Activated T-cell treated with anti-CD3 and anti-CD28 coated beads, Interleukin-2, amount 50 U/mL, for 1 hour (primary cell): ENCODE measurements around the gene ZGPAT.

Experiments used
- DNase-seq: peaks from one replicate; pipeline ENCODE4 v3.0.0-alpha.2; 2020

ZGPAT gene

DNA sequence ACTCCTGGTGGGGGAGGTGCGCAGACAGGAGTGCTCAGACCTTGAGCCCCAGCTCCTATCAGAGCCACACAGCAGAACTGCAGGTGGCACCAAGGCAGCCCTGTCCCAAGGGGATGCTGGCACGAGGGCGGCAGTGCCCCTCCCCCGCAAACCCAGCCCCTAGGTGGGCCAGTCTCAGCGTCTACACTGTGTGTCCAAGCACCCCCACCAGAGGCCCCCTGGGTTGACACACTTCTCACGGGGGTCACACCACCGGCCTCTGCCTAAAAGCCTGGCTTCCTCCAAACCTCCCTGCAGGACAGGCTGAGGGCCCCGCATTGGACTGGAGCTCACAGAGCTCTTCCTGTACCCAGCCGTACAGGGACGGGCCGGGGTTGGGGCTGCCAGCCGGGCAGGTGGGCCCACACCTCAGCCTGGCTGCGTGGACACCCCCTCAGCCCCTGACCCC, 39.8 kb downstream of the ZGPAT start:
- no peak for DNase-seq

DNA sequence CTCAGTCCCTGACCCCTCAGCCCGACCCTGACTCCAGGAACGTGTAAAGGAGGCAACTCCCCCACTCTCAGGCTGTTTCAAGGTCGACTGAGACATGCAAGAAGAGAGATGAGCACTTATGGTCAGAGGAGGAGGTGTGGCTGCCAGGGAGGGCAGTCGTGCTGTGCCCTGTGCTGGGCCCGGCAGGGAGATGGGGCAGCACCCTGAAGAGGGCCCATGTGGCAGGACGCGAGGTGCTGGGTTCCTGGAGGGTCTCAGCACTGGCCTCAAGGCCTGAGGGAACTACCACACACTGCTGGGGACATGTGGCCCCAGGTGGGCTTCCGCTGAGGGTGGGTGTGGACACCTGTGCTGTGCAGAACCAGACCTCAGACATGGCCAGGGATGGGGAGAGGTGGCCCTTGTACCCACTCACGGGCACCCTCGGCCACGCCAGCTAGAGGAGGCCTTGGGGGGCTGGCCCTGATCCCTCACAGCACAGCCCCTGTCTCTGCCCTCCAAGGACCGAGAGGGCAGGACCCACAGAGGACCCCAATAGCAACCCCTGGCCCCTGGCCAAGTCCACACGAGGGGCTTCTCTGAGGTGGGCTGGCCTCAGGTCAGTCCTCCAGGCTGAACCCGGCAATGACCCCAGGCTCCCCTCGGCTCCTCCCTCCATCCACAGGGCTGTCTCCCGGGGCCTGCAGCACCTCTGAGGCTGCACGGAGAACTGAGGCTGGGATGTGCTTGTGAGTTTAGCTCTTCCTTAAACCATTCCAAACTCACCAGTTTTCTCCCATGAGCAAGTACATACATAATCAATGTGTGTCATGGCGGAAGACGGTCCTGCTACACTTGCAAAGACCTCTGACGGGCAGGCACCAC, 40.5 kb downstream of the ZGPAT start:
- DNase-seq, result no peak

DNA sequence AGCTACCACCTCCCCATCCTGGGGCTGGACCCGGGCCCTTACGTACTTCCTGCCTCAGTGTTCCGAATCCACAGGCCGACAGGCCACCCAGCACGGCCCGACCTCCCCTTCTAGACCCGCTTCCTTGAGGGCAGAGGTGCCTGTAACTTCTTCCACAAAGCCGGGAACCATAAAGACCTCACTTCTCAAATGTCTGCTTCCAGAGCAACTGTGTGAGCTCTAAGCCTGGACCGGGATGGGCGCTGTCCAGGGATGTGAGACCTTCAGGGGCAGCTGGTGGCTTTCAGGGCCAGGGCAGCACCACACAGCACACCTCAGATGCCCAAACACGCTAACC, 41.1 kb downstream of the ZGPAT start:
- DNase-seq, result no peak

DNA sequence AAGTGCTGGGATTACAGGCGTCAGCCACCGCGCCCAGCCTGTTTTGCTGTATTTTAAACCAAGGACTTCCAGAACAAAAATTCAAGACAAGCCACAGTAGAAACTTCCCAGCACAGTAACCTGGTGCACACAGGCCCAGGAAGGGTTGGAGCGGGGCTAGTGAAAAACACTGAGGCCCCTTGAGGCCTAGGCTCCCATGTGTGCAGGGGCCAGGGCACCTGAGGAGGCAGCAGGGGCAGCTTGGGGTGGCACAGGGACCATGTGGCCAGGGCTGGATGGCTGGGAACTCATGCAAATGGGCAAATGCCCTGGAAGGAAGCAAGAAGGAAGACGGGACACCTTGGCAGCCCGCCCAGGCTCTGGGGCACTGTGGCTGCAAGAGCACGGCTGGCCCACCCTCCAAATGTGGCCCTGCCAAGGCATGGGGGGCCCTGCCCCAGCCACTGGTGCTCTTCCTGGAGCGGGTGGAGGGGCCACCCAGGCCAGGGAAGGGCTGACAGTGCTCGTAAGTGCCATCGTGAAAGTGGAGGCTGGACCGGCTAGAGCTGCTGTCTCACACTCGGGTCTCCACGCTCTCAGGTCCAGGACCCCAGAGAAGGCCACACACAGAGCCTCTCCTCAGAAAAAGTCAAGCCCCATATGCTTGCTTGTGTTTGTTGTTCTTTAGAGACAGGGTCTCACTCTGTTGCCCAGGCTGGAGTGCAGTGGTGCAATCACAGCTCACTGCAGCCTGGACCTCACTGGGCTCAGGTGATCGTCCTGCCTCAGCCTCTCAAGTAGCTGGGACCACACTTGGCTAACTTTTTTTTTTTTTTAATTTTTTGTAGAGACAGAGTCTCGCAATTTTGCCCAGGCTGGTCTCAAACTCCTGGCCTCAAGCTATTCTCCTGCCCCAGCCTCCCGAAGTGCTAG, 42.0 kb downstream of the ZGPAT start:
- no peak for DNase-seq

DNA sequence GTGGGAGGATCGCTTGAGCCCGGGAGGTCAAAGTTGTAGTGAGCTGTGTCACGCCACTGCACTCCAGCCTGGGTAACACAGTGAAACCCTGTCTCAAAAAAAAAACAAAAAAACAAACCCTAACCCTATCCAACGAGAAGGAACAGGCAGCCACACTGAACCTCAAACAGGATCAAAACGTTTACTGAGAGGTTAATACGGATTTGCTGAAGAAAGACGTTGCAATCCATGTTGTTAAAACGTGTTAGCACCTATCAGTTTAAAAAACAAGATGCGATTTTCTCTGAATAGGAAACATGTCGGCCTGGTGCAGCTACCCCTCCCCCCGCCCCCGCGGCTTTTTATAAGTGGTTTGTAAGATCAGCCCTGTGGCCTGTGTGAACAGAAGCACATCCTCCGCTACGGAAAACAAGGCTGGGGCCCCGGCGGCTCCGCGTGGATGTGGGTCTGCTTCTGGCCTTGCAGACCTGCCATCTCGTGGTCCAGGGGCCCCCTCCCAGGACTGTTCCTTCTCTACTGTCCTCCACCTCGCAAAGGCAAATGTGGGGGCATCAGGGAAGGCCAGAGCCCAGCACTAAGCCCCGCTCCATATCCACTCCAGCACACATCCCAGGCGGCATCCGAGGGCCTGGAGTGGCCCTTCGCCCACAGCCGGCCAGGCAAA, 43.1 kb downstream of the ZGPAT start:
- DNase-seq, result peak; percentile 70

DNA sequence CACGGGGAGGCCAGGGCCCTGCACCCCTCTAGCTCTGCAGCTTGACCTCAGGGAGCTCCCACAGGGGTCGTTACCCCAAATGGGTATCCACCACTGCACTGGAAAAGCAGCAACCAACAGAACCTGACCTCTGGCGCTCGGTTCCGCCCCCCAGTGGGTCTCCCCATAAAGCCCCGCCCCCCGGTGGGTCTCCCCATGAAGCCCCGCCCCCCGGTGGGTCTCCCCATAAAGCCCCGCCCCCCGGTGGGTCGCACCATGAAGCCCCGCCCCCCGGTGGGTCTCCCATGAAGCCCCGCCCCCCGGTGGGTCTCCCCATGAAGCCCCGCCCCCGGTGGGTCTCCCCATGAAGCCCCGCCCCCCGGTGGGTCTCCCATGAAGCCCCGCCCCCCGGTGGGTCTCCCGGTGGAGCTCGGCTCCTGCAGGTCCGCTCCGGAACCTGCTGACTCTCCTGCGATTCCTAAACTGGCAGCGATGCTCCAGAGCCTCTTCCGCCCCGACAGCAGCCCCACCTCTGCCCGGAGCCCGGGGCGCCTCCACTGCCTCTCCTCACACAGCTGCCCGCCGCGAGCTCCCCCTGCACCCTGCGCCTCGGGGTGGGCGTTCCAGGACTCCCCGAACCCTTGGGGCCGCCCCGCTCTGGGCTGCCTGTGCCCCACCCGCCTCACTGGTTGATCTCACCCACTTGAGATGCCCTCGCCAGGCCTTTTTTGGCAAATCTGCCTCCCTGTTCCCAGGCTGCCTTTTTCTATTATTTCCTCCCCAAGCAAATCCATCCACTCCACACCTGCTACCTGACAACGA, 43.8 kb downstream of the ZGPAT start:
- no peak for DNase-seq

DNA sequence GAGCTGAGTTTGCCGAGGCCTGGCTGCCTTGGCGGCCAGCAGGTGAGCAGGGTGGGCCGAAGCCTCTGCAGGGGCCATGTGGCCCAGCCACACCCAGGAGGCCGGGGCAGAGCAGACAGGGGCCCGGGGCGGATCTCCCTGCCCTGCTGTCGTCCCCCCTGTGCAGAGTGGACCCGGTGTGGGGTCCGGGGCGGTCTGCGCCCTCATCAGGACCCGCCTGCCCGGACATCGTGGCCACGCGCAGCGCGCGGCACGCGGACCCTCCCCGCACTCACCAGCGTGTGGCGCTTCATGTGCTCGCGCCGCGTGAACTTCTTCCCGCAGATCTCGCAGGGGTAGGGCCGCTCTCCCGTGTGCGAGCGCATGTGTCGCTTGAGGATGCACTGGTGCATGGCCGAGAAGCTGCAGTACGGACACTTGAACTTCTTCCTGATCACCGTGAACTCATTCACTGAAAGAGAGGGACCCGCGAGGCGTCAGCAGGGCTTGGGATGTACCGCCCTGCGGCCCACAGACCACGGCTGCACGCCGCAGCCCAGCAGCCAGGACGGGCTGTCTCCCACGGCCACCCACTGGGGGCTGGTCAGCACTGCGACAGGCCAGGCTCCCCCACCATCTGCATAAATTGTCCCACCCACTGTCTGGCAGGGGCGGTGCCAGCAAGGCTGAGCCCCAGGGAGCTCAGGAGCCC, 44.7 kb downstream of the ZGPAT start:
- DNase-seq, result no peak

DNA sequence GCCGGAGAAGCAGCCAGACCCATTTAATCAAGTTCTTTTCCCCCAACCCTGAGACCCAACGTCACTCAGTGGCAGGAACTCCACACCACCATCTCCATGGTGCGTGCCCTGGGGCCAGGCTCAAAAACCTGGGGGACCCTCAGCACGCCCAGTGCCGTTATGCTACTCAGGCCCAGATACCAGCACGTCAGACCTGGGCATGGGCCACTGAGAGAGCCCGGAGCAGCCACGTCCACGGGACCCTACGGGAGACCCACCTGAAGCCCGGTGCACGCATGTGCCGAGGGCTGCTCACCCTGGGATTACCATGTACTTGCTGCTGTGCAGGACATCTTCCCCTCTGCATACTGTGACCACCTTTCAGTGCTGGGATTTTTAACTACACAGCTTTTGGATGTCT, 45.5 kb downstream of the ZGPAT start:
- DNase-seq, result no peak

DNA sequence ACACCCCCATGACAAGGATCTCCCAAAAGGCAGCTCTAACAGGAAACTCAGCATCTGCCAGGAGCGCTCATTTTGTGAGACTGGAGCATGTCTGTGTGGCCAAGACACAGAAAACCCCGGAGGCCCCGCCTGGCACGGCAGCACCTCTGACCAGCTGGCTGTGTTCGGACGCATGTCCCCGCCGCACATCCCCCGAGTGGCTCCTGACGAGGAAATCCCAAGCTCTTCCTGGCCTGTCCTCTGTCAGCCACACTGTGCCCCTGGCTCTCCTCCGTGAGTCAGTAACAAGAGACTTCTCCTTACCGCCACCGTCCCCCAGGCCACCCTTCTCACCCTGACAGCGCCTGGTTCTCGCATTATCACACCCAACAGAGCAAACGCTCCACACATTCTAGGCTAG, 46.2 kb downstream of the ZGPAT start:
- DNase-seq, result no peak

DNA sequence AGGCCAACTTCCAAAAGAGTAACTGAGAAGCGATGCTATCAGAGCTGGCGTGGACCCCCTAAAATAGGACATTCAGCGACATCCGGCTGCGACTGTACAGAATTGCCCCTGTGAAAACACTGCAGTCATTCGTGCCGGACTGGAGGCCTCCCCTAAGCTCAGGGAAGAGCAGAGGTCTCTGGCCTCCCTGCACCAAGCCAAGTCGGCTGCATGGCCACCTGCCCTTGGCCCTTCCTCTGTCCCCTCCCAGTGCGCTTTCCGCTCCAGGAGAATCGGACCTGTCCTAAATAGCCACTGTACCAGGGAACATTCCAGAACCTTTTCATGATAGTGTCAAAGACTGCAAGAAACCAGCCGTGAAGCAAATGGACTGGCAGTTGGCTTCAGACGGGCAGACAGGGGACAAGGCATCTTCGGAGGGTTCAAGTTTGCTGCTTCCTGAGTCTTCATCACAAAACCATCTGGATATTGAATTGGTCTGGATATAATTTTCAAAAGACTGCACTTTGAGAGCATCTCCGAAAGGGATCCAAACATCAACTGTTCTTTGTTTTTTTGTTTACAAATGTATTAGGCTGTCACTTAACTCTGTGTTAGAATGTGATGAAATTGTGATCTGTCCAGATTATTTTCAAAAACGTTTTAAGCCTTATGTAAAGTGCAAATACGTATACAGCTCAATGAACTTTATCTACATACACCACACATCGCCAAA, 48.3 kb downstream of the ZGPAT start:
- DNase-seq, result no peak

DNA sequence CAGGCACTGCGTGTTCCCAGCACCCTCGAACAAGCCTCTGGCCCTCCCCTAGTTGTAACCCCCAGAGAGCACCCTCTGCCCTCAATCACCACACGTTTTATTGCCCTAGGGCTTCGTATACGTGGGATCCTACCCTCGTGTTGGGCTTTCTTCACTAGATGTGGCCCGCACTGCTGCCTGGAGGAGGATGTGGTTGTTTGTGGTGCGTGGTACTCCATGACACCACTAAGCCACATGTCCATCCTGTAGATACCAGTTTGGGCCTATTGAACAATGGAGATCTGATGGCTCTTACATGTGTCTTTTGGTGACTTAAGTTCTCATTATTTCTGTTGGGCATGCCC, 48.8 kb downstream of the ZGPAT start:
- DNase-seq, result no peak

DNA sequence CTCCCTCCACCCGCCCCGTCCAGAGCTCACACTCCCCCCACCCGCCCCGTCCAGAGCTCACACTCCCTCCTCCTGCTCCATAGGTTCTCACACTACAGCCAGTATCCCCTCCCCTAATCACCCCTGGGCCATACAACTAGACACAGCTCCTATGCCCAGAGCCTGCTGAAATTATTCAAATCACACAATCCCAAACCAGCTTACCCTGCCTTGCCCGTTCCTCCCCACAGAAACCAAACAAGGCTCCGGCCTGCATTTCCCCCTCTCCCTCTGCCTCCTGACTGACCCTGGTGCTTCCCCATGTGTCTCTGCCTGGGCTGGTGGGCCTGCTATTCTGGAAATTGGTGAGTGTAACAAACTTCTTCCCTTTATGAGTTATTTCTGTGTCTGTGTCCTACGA, 50.3 kb downstream of the ZGPAT start:
- no peak for DNase-seq

DNA sequence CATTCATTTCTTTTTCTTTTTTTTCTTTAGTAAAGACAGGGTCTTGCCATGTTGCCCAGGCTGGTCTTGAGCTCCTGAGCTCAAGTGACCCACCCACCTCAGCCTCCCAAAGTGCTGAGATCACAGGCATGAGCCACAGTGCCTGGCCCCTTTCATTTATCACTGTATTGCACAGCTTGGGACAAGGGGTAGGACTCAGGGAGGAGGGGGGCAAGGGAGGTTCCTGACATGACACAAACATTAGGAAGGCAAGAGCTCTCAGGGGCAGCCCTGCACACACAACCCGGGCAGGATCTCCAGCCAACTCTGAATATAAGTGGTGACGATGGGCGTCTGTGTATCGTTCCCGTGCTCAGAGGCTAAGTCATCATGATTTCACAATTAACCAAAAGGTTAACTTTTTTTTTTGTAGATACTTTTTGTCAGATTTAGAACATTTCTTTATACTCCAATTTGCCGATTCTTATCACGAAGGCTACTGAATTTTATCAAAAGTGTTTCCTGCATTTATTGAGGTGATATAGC, 51.6 kb downstream of the ZGPAT start:
- DNase-seq, result no peak

DNA sequence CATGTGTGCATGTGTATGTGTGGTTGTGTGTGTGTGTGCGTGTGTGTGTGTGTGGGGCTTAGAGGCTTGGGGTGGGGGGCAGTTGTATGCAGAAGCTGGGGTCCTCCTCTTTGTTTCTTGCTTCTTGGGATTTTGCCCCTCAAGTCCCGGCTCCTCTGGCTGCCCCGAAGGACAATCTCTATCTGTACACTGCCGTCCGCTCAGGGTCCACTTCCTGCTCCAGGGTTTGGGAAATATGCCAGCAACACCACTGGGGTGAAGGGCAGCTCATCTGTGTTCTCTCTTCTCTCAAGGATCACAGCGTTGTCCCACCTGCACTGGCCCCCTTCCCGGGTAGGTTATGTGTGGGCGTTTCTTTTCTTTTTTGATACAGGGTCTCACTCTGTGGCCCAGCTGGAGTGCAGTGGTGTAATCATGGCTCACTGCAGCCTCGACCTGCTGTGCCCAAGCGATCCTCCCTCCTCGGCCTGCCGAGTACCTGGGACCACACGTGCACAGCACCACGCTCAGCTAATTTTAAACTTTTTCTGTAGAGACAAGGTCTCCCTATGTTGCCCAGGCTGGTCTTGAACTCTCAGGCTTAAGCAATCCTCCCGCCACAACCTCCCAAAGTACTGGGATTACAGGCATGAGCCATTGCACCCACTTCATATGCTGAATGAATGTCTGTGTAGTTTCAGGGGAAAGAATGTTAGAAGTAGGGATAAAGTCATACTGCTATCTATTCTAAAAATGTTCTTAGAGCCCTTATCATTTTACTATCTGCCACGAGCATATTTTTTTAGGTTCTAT, 57.4 kb downstream of the ZGPAT start:
- DNase-seq, result no peak

DNA sequence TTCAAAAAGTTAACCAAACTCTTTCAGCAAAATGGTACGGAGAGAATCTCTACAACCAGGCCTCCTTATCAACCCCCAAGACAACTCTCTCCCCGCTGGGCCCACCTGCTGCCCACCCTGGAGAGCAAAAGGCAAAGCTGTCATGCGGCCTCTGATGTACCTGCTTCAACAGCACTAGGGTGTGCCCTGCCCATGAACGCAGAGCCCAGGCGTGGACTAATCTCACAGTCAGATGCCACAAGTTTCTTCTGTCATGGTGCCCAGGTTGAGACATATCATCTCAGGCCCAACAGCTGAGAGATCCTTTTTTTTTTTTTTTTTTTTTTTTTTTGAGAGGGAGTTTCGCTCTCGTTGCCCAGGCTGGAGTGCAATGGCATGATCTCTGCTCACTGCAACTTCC, 58.1 kb downstream of the ZGPAT start:
- no peak for DNase-seq

DNA sequence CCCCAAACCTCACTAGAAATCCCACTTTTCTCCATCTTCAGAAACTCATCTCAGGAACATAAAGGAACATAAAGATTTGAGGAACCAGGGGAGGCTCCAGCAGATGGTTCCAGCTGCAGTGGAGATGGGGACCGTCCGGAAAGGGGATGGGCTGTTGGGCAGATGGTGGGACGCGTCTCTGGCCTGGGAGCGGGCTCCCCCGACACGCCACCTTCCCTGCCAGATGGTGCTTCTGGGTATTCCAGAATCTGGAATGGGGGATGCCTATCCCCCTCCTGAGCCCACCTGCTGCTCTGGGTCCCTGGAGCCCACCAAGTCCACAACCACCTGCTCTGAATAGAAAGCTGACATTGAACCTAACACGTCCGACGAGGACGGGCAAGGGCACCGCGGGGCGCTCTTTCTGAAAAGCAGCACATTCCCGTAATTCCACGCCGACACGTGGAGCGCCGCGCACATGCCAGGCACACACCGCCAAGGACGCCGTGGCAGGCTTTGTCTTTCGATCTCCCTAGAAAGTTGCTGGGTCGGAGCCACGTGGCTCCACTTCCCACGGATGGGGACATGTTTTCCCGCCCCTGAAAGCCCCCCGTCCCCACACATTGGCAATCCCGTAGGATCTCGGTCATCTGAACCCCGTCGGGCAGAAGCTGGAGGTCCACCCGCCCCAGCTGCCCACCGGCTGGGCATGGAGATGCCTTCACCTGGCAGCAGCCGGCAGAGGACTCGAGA, 59.0 kb downstream of the ZGPAT start:
- no peak for DNase-seq

DNA sequence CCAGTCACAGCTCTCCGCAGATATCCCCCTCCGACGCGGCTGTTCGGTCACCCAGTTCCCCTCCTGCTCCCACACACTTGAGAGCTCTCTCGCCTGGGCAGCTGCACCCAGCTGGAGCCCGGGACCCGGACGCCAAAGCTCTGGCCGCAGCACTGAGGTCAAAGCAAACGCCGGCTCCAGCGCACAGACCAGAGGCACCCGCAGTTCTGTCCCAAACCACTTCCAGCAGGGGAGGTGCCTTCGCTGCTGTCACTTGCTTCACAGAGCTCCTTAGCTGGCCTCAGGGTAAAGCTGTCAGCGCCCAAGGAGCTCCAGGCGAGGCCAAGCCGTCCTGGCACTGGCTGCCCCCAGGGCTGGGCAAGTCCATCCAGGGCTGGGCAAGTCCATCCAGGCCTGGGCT, 59.6 kb downstream of the ZGPAT start:
- DNase-seq, result no peak

DNA sequence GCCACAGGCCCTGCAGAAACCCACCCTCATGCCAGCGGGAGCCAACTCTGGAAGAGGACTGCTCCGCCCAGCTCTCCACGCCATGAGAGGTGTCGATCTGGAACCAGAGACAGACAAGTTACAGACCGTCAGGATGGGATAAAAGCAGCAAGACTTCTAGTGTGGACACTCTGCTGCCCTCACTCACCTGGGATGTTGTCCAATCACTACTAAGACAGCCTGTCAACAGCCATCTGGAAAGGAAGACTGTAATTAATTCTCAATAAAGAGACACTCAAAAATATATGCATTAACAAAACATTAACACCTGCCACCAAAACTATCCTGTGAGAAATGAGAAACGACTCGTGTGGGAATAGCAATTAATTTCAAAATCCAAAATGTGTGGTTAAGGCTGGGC, 60.0 kb downstream of the ZGPAT start:
- no peak for DNase-seq
